Hematopoietic multipotent progenitor cell treated with erythropoietin and hydrocortisone succinate and interleukin-3 and kit ligand, for 8 days (in vitro differentiated cells): Measurements from ENCODE around the gene FITM2.
"Not testable (repeated sequence)": the region's sequence is repeated elsewhere in the genome, so short reads cannot be mapped to it uniquely, and the experiment has no call there.

Experiments used
- DNase-seq: peaks from one replicate; pipeline ENCODE4 v3.0.0-alpha.2; 2015

The FITM2 gene, protein sequence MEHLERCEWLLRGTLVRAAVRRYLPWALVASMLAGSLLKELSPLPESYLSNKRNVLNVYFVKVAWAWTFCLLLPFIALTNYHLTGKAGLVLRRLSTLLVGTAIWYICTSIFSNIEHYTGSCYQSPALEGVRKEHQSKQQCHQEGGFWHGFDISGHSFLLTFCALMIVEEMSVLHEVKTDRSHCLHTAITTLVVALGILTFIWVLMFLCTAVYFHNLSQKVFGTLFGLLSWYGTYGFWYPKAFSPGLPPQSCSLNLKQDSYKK

DNA sequence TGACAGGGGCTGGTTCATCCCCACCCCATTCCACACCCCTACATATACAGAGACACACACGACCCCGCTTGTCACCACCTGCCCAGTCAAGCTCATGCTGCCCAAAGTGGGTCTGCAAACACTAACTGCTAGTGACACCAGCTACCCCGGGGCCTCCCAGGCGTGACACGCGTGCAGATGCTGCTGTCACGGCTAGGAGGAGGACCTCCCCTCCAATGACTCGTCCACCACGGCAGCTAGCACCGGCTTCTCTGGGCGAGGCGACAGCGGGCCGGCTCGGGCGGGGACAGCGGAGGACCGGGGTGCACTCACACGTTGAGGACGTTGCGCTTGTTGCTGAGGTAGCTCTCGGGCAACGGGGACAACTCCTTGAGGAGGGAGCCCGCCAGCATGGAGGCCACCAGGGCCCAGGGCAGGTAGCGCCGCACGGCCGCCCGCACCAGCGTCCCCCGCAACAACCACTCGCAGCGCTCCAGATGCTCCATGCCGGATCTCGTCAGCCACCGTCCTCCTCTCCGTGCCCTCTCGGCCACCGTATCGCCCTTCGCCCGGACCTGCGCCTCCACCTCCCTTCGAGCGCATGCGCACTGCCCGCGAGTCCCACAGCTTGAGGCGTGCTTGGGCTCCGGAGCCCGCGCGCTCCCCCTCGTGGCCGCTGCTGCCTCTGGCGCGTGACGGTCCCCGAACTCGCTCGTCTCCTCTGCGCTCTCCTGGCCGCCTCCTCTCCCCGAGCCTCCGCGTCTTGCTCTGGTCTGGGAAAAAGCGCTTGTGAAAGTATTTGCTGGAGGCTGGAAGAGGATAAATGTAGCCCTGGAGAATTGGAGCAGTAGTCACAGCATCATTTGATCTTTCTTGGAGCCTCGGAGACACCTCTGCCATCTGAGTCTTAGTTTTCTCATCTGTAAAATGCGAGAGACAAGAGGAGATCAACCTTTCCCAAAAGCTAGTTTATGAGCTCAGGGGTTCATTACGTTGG lies at the start of gene FITM2:
TSS of gene FITM2 (minus strand) at position 539 of the 976 bp plus-strand sequence. CDS start at position 485, 54 bp downstream.
- DNase-seq = peak; percentile 97

GRCh38 chr20:44360221-44360620 lies 49.2 kb upstream of the FITM2 start:
- DNase-seq = no peak

- DNase-seq = no peak
Measured at GRCh38 chr20:44358776-44359175, 47.8 kb upstream of the FITM2 start.

GRCh38 chr20:44357555-44358125 lies 46.6 kb upstream of the FITM2 start:
- DNase-seq = no peak

DNA sequence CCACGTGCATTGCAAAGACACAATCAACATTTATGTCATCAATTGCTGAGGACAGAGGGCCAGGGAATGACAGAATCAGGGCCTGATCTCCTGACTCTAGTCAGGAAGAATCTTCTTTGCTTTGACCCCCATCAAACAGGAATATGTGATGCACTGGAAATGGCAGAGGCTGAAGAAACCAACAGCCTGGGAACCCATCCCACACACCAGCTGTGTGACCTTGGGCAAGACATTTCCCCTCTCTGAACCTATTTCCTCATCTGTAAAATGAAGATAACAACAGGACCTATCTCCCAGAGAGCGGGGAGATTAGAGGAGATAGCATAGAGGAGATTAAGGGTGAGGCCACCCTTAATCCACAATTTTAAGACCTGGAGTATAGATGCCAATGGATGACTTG lies 46.0 kb upstream of the FITM2 start:
- DNase-seq = no peak

GRCh38 chr20:44356353-44356723 lies 45.3 kb upstream of the FITM2 start:
- no peak for DNase-seq

- DNase-seq = no peak
Measured at GRCh38 chr20:44355498-44356352, 44.7 kb upstream of the FITM2 start, which contains the start of gene HNF4A. HNF4A (plus strand) TSS chr20:44355699; CDS start chr20:44355805, 106 bp downstream.

DNA sequence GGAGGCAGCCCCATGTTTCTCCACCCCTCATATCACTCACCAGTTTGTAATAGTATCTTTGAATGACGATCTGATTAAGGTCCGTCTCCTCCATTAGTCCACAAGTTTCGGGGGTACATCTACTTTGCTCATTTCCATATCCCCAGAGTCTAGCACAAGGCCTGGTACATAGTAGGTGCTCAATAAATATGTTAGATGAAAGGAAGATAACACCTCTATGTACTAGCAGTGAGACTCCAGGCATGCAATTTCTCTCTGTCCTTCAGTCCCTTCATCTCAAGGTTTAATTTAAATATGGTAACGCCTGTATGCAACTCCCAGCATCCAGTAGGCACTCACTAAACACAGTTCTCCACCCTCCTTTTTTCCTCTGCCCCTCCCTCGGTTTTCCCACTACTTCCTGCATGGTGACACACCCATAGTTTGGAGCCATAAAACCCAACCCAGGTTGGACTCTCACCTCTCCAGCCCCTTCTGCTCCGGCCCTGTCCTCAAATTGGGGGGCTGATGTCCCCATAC lies 44.0 kb upstream of the FITM2 start:
- DNase-seq = no peak

DNA sequence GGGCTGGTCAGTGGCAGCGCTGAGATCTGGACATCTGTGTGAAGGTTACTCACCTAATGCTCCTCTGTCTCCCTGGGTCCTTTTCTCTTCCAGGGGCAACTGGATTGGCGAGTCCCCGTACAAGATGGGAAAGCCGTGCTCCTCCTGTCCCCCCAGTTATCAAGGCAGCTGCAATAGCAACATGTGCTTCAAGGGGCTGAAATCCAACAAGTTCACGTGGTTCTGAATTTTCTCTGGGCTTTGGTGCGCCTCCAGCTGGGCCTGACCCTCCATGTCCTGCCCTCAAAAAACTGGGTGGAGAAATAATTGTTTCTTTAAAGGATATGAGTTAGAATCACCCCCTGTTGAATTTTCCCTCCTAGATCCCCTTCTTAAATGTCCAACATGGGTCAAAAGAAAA lies 39.6 kb upstream of the FITM2 start:
- DNase-seq = no peak

DNA sequence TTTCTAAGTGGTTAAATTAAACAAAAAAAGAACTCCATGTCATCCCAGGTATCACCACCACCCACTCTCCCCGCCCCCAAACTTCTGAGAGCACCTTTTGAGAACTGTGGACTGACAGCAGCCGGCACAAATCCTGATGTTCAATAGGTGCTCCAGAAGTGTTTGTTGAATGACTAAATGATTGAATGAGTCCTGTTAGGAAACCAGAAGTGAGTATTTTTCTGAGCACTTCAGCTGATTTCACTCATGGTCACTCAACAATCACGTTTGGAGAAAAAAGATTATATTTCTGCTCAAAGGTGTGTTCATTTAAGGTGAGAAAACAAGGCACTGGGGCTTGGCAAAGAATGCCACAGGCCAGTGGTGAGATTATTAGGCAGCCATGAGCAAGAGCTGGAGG lies 38.3 kb upstream of the FITM2 start:
- no peak for DNase-seq

GRCh38 chr20:44348168-44348659 lies 37.2 kb upstream of the FITM2 start:
- DNase-seq = no peak

- not testable (repeated sequence) for DNase-seq
Measured at GRCh38 chr20:44345941-44346340, 34.9 kb upstream of the FITM2 start.

- DNase-seq = no peak
Measured at GRCh38 chr20:44345147-44345546, 34.1 kb upstream of the FITM2 start.

DNA sequence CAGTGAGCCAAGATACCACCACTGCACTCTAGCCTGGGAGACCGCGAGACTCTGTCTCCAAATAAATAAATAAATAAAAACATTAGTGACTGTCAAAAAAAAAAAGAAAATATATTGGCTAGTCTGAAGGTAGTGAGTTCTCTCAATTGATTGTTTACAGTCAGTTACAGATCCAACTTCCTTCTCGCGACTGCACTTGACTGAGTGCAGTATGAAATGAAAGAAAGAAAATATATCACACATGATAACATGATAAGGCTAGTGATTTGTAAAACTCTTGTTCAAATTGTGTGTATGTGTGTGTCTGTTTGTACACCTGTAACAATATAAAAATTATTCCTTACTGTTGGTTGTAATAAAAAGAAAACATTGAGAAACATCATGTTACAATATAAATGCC lies 33.7 kb upstream of the FITM2 start:
- no peak for DNase-seq

- no peak for DNase-seq
Measured at GRCh38 chr20:44343162-44343675, 32.2 kb upstream of the FITM2 start.

DNA sequence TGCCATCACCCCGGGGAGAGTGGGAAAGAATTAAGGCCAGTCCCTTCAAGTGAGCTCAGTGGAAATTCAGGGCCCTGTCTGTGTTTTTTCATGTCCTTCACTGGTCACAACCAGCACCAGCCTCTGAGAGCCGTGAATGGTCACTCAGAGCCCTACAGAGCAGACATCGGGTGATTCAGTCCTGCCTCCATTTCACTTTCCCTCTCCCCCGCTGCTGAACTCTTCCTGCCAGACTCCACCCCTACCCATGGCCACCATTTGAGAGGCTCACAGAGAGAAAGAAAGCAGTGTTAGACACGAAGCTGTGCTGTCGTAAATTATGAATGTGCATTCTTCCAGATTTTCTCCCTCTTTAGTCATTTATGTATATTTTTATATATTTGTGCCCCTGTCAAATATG lies 31.2 kb upstream of the FITM2 start:
- no peak for DNase-seq

DNA sequence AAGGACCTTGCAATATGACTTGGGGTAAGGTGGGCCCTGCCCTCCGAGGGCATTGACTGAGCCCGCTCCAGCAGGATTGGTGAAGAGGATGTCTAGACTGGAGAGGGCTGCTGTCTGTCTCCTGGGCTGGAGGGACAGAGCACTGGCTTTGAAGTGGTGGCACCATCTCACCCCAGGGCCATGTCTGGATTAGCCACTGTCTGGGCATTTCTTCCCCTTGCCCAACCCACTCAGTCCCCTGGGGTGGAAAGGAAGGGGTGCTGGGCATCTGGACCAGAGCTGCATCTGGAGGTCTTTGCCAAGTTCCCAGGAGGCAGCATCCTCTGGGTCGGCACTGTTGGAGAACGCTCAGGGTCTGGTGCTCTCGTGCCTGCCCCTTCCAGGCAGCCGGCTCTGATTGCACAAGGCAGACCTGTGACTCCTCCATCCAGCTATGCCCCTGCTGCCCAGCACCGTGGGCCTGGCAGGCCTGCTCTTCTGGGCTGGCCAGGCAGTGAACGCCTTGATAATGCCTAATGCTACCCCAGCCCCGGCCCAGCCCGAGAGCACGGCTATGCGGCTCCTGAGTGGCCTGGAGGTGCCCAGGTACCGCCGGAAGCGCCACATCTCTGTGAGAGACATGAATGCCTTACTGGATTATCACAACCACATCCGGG lies 25.9 kb upstream of the FITM2 start, which contains the start of gene R3HDML:
TSS of gene R3HDML (plus strand) at position 319 of the 656 bp plus-strand sequence. CDS start at position 434, 115 bp downstream.
- no peak for DNase-seq

GRCh38 chr20:44336086-44336485 lies 25.1 kb upstream of the FITM2 start:
- no peak for DNase-seq

DNA sequence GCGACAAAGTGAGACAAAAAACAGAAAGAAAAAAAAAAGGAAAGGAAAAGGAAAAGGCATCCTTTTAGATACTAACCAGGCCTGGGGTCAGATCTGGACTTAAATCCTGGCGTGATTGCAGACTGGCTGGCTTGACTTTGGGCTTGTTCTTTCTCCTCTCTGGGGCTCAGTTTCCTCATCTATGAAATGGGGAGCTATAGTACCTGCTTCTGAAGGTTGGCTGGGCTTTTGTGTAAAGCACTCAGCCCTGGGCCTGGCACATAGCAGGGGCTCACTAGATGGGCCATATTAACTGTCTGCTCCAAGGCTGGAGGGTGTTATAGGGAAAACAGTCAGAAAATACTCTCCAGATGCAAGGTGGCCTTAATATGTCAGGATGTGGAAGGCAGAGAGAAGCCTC lies 24.7 kb upstream of the FITM2 start:
- DNase-seq = no peak

GRCh38 chr20:44334709-44335108 lies 23.7 kb upstream of the FITM2 start:
- no peak for DNase-seq

- no peak for DNase-seq
Measured at GRCh38 chr20:44334306-44334705, 23.3 kb upstream of the FITM2 start.
